C1 segment of cervical spinal cord (tissue), 14 donors: ENCODE measurements around the gene GNPAT.

Source experiments
- DNase-seq, 14 donors: peaks; one replicate each; lab custom pipeline; 2025; lab: John Stamatoyannopoulos, UW

GNPAT gene

GRCh38 chr1:231213831-231214573 lies 27.0 kb upstream of the GNPAT start:
- DNase-seq = no peak

DNA sequence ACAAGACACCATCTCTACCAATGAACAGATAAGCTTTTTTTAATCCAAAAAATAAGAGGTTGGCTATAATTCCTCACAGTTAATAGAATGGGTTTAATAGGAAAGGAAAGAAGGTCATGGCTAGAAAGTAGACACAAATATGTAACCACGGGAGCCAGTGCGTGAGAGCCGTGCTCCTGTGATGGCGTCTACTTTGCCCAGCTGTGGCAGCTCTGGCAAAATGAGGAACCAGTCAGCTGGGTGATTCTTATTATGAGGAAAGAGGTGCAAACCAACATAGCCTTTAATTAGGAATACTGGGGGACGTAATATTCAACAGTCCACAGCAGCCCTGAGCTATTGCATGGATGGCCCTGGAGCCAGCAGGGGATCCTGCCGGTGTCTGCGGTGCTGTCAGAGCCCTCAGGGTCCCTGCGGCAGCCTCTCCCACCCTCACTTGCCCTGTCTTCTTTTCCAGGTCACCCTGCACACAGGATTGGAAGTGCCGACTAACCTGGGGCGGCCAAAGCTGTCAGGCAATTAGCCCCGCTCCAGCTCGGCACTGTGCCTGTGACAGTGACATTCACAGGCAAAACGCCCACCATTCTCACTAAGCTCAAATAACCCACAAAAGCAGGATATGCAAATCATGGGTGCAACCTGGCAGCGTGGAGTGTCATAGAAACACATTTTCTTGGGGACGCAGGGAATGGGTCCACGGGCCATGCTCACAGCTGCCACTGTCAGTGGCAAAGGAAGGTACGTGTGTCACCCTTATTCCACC lies 25.9 kb upstream of the GNPAT start:
- DNase-seq = peak in 1 of 14 donors; percentile 42

DNA sequence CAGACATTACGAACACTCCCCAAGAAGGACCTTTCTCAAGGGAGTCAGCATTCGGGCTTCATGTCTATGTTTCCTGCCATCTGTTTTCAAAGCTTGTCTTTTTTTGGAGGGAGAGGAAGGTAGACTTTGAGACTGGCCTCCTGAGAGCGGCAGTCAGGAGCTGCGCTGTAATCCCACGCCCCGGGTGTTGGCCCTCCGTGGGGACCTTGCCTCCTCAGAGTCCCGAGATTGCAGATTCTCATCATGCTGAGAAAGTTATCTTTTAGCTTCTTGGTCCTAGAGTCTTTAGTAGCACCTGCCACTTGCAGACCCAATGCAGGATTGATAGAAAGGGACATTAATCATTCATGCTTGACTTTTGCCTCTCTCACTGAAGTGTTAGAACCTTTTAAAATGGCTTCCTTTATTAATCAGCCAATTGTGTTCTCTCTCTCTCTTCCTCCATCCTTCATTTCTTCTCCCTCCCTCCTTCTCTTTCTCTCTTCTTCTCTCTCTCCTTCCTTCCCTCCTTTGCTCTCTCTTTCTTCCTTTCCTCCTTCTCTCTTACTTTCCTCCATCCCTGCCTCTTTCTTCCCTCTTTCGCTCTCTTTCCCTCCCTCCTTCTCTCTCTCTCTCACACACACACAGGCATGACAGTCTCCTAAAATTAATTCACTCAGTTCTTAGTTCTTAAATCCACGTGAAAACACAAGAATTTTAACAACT lies 25.2 kb upstream of the GNPAT start:
- DNase-seq = peak in 1 of 14 donors; percentile 42

DNA sequence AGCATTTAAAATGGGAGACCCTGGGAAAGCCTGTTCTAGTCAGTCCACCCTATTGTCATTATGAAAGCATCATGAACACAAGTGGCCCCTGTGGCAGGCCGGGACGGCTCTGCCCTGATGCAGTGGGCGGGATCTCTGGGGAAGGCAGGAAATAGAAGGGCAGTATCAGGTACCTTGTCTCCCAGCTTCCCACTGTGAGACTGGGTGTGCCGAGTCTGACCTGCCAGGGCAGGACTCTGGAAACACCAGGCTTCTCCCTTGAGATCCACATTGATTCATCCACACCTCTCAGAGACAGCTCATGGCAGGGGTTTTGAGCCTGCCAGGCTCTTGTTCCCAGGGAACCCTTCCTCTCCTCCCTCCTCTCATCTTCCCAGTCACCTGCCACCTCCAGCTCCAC lies 24.5 kb upstream of the GNPAT start:
- DNase-seq = no peak

DNA sequence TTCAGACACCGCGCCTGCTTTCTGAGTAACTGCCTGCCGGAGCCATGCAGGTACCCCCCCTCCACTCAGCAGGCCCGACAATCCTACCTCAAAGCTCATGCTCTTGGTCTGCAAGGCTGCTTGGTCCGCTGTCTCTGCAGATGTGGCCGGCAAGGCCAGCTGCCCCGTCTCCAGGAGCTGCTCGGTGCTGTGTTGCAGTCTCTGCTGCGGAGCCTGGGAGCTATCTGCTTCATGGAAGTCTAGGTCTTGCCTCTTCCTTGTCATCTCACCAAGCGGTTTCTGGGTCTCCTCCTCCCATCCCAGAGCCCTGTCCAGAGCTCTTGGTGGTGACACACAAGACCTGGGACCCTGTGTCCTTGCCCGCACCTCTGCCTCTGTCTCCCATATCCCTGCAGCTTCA lies 24.0 kb upstream of the GNPAT start:
- DNase-seq = no peak

DNA sequence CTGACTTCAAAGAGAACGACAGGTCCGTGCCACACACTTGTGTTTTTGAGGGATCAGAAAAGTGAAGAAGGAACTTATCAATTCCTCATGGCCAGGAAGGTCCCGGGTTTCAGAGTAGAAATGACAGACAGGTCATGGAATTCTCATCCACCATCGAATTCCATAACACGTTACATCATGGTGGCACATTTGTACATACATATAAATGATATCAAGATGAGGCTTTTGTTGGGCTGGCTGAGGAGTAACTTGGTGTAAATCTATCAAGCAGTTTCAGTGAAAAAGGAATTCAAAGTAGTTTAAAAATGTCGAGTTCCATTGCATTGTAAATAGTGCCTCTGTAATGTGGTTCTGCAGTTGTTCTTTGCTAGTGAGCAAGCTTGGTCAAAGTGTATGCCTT lies 22.9 kb upstream of the GNPAT start:
- DNase-seq = no peak

GRCh38 chr1:231219422-231220401 lies 21.3 kb upstream of the GNPAT start:
- DNase-seq = no peak

DNA sequence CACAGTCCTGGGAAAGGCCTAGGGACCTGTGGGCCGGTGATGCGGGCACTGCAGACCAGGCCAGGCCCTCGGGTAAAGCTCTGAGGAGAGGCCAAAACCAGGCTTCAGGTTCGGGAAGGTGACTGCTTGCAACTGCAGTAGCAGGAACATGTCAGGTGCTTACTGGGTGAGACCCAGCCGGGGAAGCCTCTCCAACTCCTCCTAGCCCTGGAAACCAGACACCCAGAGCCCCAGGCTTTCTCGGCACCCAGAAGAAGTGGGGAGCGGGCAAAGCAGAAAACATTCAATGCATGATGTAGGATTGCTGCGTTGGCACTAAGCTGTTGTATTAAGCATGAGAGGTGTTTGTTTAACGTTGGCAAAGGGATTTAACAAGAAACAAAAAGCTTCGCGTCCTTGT lies 20.2 kb upstream of the GNPAT start:
- DNase-seq = no peak

- DNase-seq = no peak
Measured at GRCh38 chr1:231226156-231226555, 14.9 kb upstream of the GNPAT start.

DNA sequence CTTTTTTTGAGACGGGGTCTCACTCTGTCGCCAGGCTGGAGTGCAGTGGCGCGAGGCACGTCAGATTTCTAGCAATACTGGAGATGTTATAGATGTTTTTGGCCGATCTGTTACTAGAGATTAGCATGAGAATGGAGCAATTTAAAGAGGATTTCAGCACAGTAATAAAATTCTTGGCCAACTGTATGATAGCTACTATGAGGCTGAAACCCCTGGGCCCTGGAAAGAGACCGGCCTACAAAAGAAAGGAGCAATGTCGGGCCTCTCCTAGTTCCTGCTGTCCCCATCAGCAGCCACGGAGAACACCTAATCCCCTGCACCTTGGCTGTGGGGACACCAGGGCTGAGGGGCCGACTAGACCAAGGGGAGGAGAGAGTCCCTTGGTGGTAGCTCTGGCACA lies 9.5 kb upstream of the GNPAT start:
- DNase-seq = no peak

- DNase-seq = no peak
Measured at GRCh38 chr1:231232870-231233734, 7.9 kb upstream of the GNPAT start.

DNA sequence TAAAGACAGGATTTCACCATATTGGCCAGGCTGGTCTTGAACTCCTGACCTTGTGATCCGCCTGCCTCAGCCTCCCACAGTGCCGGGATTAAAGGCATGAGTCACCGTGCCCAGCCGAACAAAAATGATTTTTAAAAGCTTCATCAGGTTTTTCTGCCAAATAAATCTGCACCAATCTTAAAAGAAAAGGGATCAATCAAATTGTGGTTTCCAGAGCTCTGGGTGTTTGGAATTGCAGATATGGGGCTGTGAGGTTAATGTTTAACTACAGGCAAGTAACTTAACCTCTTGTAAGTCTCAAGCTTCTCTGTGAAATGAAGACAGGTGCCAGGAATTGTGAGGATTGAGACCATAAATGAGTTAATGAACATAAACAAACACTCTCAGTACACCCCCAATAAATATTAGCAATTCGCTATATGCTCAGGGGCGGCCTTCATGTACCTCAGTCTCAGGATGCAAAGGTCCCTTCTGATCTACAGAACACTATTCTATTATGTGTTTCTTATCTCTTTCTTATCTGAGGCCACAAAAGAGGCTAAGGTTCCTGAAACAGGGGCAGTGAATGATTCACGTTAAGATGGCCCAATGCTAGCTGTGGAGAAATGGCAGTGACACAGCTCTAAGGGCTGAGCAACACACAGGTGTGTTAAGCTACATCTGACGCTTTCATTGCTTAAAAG lies 7.1 kb upstream of the GNPAT start:
- DNase-seq = no peak

DNA sequence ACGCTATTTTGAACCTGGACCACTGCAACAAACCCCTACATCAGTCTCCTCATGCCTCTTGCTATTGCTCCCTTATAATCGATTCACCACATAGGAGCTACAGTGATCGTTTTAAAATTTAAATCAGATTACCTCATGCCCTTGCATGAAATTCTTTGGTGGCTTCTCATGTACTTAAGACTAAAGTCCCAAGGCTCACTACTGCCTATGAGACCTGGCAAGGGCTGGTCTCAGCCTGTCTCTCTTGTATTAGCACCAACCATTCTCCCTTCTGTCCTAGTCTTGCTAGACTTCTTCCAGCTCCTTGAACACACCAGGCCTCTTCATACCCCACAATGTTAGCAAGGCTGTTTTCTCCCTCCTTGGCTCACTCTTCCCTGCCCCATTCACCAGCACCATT lies 6.5 kb upstream of the GNPAT start:
- no peak for DNase-seq

GRCh38 chr1:231235526-231236207 lies 5.3 kb upstream of the GNPAT start:
- DNase-seq = no peak

GRCh38 chr1:231236208-231236591 lies 4.8 kb upstream of the GNPAT start:
- DNase-seq = no peak

GRCh38 chr1:231236938-231237337 lies 4.1 kb upstream of the GNPAT start:
- no peak for DNase-seq

DNA sequence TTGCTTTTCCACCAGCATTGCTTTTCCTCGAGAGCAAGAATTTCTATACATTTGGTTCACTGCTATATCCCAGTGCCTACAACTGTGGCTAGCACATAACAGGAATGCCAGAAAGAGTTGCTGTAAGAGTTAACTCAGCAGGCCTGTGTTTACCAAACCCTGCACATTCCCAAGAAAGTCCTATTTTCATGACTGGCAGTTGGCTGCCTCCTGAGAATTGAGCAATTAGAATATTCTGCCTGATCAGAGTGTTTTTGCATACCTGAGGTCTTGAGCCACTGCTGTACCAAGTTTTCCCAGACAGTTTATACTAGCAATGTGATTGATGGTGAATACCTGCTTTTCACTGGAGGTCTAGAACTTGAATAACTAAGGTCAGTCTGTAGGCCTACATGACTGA lies 2.7 kb upstream of the GNPAT start:
- no peak for DNase-seq

GRCh38 chr1:231240531-231240882 lies 505 bp upstream of the GNPAT start:
- peak in 4 of 14 donors; percentile 45 to 50 (median 47) for DNase-seq

GRCh38 chr1:231241750-231242149 lies 738 bp downstream of the GNPAT start:
- peak in 2 of 14 donors; percentile 6 to 30 for DNase-seq
